NAMALWA (cell line): ENCODE measurements around the gene PGAM4.
"Not testable (repeated sequence)": the region's sequence is repeated elsewhere in the genome, so short reads cannot be mapped to it uniquely, and the experiment has no call there.

Experiments
- DNase-seq: peaks from one replicate; pipeline ENCODE4 v3.0.0-alpha.2; 2015; ENCODE audit warnings: low spot score

The PGAM4 gene

DNA sequence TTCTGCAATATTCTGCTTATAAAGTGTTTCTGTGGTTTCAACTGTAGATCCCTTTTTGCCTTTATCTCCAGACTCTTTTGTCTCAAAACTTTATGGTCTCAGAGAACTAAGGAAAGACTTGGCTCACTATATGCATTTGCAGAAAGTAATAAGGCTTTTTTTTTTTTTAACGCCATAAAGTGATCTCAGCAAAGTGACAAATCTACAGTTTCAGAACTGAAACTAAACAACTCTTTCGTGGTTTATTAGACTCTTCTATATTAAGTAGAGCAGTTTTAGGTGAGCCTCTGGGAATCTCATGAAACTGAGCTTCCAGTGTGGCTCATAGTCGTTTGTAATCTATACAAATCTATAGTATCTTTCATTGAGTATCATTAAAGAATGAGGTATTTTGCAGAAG is 43.7 kb downstream of the PGAM4 start:
- DNase-seq, result no peak

DNA sequence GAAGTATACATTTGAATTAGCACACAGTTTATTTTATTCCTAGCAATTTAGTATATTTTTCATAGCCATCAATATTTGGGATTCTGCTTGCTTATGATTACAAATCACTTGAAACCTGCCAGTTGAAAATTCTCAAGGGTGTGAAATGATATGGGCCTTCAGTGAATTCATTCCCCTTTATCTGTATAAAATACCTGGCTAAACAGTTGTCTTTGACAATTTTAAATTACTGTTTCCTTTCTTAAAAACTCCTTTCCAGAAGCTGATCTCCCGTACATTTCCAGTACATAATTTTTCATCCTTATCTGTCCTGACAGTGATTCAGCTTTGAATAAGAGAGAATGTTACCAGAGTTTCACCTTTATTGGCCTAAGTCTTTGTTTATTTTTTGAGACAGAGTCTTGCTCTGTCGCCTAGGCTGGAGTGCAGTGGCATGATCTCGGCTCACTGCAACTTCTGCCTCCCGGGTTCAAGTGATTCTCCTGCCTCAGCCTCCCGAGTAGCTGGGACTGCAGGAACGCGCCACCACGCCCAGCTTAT is 45.0 kb downstream of the PGAM4 start:
- no peak for DNase-seq

DNA sequence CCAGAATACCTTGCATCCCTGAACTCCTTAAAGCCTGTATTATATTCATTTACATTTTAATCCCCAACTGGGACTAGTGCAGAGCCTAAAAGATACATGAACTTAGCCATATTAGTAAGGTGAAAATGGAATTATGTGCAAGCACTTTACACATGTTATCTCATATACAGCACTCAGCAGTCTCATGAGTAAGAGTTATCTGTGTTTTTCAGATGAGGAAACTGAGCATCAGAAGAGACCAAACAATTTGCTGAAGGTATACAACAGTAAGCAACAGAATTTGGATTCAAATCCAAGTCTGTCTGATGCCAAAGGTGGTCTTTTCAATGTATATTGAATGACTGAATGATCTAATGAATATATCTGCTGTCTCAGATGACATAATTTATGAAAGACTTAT is 46.7 kb downstream of the PGAM4 start:
- DNase-seq, result no peak

DNA sequence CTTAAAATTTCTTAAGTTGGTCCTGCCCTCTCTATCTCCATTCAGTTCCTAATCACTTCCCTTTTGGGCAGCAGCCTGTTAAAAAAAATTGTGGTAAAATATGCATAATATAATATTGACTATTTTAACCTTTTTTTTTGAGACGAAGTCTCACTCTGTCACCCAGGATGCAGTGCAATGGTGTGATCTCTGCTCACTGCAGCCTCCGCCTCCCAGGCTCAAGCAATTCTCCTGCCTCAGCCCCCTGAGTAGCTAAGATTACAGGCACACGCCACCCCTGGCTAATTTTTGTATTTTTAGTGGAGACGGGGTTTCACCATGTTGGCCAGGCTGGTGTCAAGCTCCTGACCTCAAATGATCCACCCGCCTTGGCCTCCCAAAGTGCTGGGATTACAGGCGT is 50.1 kb downstream of the PGAM4 start:
- DNase-seq, result not testable (repeated sequence)

DNA sequence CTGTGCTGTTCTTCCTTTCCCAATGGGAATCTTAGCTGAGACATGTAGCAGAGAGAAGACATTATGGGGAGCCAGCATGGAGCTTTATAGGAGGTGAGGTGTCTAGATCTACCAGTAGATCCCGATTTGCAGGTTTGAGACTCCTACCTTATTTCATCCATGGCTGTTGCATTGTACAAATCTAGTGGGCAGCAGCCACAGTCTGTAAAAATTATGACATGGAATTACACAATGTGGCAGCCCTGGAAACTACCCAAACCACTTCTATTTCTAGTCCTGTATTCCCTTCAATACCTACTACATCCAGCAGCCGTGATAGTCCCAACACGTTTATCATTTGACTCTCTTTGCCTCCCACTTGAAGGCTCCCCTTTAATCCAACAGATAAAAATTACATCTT is 50.9 kb downstream of the PGAM4 start:
- no peak for DNase-seq
